ENCODE measurements around the gene PTPRK. TPM values are rescaled to one million over a fixed set of nuclear protein-coding genes. Genes with fewer than 3 reads are reported as not detected.

Gene PTPRK
- polyA plus RNA-seq, 3 donors, result 0.01 TPM; not detected in 2

DNA sequence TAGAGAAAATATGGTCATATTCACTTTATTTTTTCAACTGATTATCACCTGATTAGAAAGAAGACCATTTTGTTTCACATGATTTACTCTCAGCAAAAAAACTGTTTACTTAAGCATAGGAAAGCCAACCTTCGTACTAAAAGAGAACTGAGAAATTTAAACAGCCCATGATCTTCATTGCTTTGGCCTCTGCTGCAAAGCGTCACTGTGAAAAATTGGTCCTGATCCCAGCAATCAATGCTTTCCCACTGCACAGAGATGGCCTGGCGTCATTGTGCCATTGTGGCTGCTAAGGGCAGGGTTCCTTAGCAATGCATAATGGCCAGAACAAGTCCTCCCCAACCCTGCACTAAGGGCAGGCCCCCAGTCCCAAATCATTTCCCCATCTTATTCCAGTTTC lies 599.6 kb downstream of the PTPRK start:
- Histone ChIP-seq H3K4me1 (ENCODE audit: control insufficient read depth in 1 of 2, insufficient read depth in 2 of 2, low read length in 2 of 2) (no peaks in the 10 kb centered on the region), H4K20me1 (ENCODE audit: insufficient read depth, low read length) (no peaks in the 10 kb centered on the region), H3K36me3 (replicated peaks in 1 of 2; ENCODE audit: control insufficient read depth in 1 of 2, insufficient read depth in 2 of 2, low read length in 2 of 2) (no peaks in the 10 kb centered on the region), H3K4me2 (replicated peaks; ENCODE audit: extremely low read depth, low read length, poor library complexity, severe bottlenecking) (no peak overlapping the region), H3K9ac (ENCODE audit: insufficient read depth, low read length, poor library complexity, severe bottlenecking) (no peak overlapping the region), H3K79me2 (ENCODE audit: insufficient read depth, low read length) (no peaks in the 10 kb centered on the region), H2AFZ (ENCODE audit: insufficient read depth, low read depth, low read length, poor library complexity, severe bottlenecking) (no peak overlapping the region), H3K4me3 (replicated peaks in 1 of 3; ENCODE audit: low read depth in 2 of 3, low read length in 3 of 3) (no peak overlapping the region), H3K9me3 (replicated peaks in 1 of 2; ENCODE audit: control insufficient read depth in 1 of 2, insufficient read depth in 1 of 2, low read length in 2 of 2) (peaks cover 0 to 3% of the 10 kb centered on the region in 2 donors), H3K27me3 (ENCODE audit: control insufficient read depth in 2 of 2, insufficient read depth in 2 of 2, low read length in 2 of 2) (no peaks in the 10 kb centered on the region), H3K27ac (ENCODE audit: low read depth in 1 of 2, low read length in 2 of 2) (no peak overlapping the region)
- H3K27me3 Mint-ChIP-seq (ENCODE audit: low read depth in 3 of 3), result no peaks in the 10 kb centered on the region
- H3K4me1 Mint-ChIP-seq, result no peaks in the 10 kb centered on the region
- H3K36me3 Mint-ChIP-seq, result no peaks in the 10 kb centered on the region
- H3K4me3 Mint-ChIP-seq, result no peak overlapping the region
- H3K27ac Mint-ChIP-seq, result no peak overlapping the region
- intact Hi-C loops (cut with micrococcal nuclease), result no loop called here
- TF ChIP-seq, protein P1, sequence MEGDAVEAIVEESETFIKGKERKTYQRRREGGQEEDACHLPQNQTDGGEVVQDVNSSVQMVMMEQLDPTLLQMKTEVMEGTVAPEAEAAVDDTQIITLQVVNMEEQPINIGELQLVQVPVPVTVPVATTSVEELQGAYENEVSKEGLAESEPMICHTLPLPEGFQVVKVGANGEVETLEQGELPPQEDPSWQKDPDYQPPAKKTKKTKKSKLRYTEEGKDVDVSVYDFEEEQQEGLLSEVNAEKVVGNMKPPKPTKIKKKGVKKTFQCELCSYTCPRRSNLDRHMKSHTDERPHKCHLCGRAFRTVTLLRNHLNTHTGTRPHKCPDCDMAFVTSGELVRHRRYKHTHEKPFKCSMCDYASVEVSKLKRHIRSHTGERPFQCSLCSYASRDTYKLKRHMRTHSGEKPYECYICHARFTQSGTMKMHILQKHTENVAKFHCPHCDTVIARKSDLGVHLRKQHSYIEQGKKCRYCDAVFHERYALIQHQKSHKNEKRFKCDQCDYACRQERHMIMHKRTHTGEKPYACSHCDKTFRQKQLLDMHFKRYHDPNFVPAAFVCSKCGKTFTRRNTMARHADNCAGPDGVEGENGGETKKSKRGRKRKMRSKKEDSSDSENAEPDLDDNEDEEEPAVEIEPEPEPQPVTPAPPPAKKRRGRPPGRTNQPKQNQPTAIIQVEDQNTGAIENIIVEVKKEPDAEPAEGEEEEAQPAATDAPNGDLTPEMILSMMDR (IDR thresholded peaks at IDR 0.05), result no peak
- no peak for DNase-seq
- WGBS (ENCODE audit: insufficient coverage), result 86% methylated on average over 3 of the region's 3 CpGs
- peaks cover 0 to 9% (median 4%) of the 10 kb centered on the region in 7 donors for H3K9me3 Mint-ChIP-seq

Measured in CD14-positive monocyte (primary cell).